ENCODE data around the gene TSNAXIP1.
"Not testable (repeated sequence)": the region's sequence is repeated elsewhere in the genome, so short reads cannot be mapped to it uniquely, and the experiment has no call there.

Gene TSNAXIP1

DNA sequence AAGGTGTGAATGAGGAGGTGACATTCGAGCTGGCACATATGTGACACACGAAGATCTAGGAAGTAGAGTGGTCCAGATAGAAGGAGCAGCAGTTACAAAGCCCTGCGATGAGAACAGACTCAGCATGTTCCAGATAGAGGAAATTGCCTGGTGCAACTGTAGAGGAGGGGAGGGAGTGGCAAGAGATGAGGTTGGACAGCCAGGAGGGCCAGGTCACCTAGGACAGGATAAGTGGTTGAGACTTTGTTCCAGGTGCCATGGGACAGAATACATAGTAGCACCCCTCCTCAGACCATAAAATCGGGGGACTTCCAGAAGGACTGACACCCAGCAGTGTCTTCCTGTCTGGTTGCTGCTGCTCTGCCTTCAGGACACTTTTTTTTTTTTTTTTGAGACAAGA, 51.8 kb downstream of the TSNAXIP1 start:
- no peak for DNase-seq (ENCODE audit: low read depth in 2 of 3, low spot score in 1 of 3)

DNA sequence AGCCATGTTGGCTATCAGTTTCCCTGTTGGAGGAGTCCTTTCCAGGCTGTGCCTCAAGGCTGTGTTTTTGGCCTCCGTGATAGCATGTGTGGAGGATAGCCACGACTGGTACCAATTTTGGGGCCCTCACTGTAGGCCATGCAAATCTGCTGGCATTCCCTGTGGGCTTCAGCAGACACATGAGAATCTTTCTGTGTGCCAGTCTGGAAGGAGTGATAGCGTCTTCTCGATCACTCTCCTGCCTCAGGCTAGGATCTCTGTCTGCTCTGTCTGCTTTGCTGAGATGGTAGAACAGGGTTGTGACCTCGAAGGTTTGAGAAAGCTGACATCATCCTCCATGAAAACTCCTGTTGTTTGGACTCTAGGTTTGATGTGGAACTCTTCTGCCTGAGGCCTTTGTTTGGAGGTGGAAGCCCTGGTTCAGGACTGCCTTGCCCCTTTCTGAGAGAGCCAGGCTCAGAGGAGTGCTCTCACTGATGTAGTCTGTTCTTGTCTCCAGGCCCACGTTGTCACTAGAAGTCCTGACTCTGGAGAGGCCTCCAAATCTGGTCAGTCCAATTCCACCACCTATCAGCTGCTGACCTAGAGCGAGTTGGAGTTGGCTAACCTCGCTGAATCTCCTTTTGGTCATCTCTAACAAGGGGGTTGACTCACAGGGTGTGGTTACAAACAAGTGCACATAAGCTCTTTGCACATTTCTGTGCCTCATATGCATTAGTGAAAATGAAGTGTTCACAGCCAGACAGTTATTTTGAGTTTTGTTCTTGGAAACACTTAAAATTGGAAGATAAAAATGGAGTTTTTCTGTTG, 54.1 kb downstream of the TSNAXIP1 start:
- no peak for DNase-seq (ENCODE audit: low read depth in 2 of 3, low spot score in 1 of 3)

DNA sequence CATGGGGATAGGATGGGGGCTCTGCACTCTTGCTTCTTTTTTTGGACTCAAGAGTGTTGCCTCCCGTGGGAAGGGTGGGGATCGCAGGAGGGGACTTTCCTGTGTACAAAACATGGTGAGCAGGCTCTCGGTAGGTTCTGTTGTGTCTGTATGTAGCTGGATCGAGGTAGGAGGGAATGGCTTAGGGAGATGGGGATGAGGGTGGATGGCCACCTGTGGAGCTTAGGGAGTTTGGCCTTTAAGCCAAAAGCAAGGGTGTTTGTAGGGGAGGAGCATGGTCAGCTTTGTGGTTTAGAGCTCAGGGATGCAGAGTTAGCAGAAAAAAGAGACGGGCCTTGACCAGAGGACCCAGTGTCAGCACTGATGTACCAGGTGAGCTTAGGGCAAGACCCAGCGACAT, 55.2 kb downstream of the TSNAXIP1 start:
- no peak for DNase-seq (ENCODE audit: low read depth in 2 of 3, low spot score in 1 of 3)

- DNase-seq (ENCODE audit: low read depth in 2 of 3, low spot score in 1 of 3): no peak
Observed at GRCh38 chr16:67862623-67863583, 56.2 kb downstream of the TSNAXIP1 start.

GRCh38 chr16:67864044-67864443, 57.4 kb downstream of the TSNAXIP1 start:
- not testable (repeated sequence) for DNase-seq (ENCODE audit: low read depth in 2 of 3, low spot score in 1 of 3)

DNA sequence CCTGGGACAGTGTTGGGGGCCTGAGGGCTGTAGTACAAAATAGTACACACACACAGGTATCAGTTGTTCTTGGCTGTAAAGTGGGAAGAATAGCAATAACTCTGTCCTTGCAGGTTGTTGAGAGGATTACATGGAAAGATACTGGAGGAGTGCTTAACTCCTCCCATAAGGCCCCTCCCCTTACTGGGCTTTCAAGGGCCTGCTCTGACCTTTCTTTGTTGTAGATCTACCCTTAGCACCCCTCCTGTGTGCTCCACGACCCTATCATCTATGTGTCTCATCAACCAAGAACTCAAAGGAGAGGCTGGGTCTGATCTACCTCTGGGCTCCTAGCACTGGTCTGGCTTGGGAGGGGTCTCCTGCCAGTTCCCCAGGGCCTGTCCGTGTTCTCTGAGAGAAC, 57.9 kb downstream of the TSNAXIP1 start:
- DNase-seq (ENCODE audit: low read depth in 2 of 3, low spot score in 1 of 3): no peak

DNA sequence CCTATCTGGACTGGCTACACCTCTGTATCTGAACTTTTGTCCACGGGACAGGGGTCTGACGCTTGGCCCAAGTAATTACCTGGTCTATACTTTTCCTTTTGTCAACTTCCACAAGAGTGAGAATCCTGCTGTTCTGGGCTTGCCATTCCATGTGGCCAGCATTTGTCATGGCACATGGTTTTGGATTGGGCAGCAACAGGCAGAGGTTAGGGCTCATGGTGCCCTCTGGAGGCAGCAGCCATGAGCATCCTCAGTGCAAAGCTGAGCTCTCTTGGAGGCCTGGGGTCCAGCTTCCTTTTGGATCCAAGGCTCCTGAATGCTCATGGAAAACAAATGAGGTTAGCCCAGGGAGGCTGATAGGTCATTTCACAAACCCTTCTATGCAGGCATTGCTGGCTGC, 58.6 kb downstream of the TSNAXIP1 start:
- no peak for DNase-seq (ENCODE audit: low read depth in 2 of 3, low spot score in 1 of 3)

DNA sequence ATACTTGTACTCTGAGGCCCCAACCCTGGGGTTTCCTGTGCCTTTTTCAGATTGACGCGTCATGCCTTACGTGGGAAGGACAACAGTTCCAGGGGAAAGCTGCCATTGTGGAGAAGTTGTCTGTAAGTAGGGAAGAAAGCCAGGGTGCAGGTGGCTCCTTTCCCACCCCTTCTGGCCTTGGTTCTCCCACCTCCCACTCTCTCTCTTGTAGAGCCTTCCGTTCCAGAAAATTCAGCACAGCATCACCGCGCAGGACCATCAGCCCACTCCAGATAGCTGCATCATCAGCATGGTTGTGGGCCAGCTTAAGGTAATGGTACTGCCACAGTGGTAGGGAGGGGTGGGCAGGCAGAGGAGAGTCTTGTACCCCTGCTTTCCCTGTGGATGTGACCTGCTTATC, 61.6 kb downstream of the TSNAXIP1 start:
- DNase-seq (ENCODE audit: low read depth in 2 of 3, low spot score in 1 of 3): no peak

DNA sequence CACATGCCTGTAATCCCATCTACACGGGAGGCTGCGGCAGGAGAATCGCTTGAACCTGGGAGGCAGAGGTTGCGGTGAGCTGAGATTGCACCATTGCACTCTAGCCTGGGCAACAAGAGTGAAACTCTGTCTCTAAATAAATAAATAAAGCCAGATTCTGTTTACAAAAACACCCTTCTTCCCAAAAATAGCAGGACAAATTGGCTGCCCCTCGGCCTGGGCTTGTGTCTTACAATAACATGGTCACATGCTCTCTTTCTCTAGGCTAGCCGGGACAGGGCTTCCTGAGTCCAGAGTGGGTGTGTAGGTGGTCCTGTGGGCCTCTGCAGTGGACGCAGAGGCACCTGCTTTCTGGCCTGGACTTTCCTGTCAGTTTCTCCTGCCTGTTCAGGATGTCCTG, 63.0 kb downstream of the TSNAXIP1 start:
- no peak for DNase-seq (ENCODE audit: low read depth in 2 of 3, low spot score in 1 of 3)

DNA sequence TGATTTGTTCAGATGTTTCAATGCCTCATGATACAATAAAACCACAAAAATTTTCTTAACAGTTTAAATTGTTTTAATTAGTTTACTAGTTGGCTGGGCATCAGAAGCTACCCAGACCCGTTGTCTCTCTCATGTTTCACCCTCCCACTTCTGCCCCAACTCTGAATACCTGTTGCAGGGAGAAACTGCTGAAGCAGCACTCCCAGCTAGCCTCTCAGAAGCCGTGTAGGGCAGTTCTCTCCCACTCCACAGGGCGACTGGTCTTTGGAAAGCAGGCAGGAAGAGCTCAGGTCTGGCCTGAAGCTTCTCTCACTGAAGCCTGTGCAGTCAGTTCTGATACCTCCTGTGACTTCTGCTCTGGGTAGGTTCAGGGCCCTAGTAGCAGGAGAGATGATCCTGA, 64.6 kb downstream of the TSNAXIP1 start:
- DNase-seq (ENCODE audit: low read depth in 2 of 3, low spot score in 1 of 3): no peak

- no peak for DNase-seq (ENCODE audit: low read depth in 2 of 3, low spot score in 1 of 3)
Observed at GRCh38 chr16:67872131-67872630, 65.5 kb downstream of the TSNAXIP1 start.

GRCh38 chr16:67872631-67873434, 66.1 kb downstream of the TSNAXIP1 start, which contains the start of gene EDC4:
TSS of gene EDC4 (plus strand) at chr16:67873052. CDS start at chr16:67873262, 210 bp downstream.
- peak; percentile 79 to 93 (median 83) for DNase-seq (ENCODE audit: low read depth in 2 of 3, low spot score in 1 of 3)

GRCh38 chr16:67873435-67874370, 67.0 kb downstream of the TSNAXIP1 start:
- no peak for DNase-seq (ENCODE audit: low read depth in 2 of 3, low spot score in 1 of 3)

GRCh38 chr16:67874372-67874771, 67.7 kb downstream of the TSNAXIP1 start:
- DNase-seq (ENCODE audit: low read depth in 2 of 3, low spot score in 1 of 3): no peak

- no peak for DNase-seq (ENCODE audit: low read depth in 2 of 3, low spot score in 1 of 3)
Observed at GRCh38 chr16:67877064-67877463, 70.4 kb downstream of the TSNAXIP1 start.
